ENCODE data around the gene GHR.

GRCh38 chr5:42543774-42544173 is 120.5 kb downstream of the GHR start:
- TF ChIP-seq WT1 (tag by site-specific recombination; IDR thresholded peaks at IDR 0.05) (no peak), CTCF (tag by site-specific recombination; IDR thresholded peaks at IDR 0.05) (no peak), YY1 (tag by site-specific recombination; IDR thresholded peaks at IDR 0.05) (no peak), ZFHX2 (tag by site-specific recombination; conservative IDR thresholded peaks at IDR 0.05) (no peak), ZNF24 (tag by site-specific recombination; IDR thresholded peaks at IDR 0.05) (no peak), TCF7L2 (IDR thresholded peaks at IDR 0.05; ENCODE audit: borderline replicate concordance, low read depth, low read length) (no peak), PBX3 (CRISPR knock-in tag; IDR thresholded peaks at IDR 0.05) (no peak), ZNF23 (tag by site-specific recombination; IDR thresholded peaks at IDR 0.05; ENCODE audit: borderline replicate concordance) (no peak), ZNF561 (tag by site-specific recombination; IDR thresholded peaks at IDR 0.05; ENCODE audit: borderline replicate concordance) (no peak)
